PC-3 (cell line): ENCODE data around the gene SERPIND1.

Experiments
- CTCF ChIP-seq: fragments of 300-600 bp; sonication (generic); conservative IDR thresholded peaks from 2 replicates; pipeline ENCODE4 v1.5.1; 2017; ENCODE audit warnings: antibody characterized with exemption, low read depth, mild to moderate bottlenecking, low read length
- EZH2phosphoT487 ChIP-seq: fragments of 300-600 bp; sonication (generic); IDR thresholded peaks from 2 replicates; pipeline ENCODE4 v1.6.1; 2018; ENCODE audit warnings: mild to moderate bottlenecking, antibody characterized with exemption, low read length, borderline replicate concordance

DNA sequence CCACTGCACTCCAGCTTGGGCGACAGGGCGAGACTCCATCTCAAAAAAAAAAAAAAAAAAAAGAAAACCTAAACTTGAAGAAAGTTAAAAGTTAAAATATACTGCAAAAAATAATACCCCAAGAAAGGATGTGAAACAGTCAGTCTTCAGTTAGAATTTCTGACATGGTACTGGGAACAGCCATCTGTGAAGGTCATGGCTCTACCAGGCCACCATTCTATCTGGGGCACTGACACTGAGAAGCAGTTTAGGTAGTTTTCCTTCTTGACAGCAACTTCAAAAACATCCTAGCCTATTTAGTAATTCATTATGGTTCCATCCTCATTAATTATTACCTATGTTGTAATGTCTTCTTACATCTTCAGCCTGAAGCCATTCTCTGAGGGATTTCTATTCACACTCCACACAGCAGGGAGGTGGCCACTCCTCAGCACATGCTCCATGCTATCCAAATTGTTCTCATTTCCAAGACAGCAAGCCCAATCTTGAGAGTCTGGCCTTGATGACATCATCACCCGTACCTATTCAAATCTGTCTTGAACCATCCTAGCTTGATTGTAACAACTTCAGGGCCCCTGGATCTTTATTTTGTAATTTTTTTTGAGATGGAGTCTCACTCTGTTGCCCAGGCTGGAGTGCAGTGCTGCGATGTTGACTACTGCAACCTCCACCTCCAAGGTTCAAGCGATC is 38.2 kb downstream of the SERPIND1 start:
- TF ChIP-seq CTCF: no peak
- TF ChIP-seq EZH2phosphoT487: no peak
